ENCODE results near the gene OR10R2. TPM values are rescaled to one million over a fixed set of nuclear protein-coding genes. Genes with fewer than 3 reads are reported as not detected.
"Not testable (repeated sequence)": the region's sequence is repeated elsewhere in the genome, so short reads cannot be mapped to it uniquely, and the experiment has no call there.

Gene OR10R2, protein sequence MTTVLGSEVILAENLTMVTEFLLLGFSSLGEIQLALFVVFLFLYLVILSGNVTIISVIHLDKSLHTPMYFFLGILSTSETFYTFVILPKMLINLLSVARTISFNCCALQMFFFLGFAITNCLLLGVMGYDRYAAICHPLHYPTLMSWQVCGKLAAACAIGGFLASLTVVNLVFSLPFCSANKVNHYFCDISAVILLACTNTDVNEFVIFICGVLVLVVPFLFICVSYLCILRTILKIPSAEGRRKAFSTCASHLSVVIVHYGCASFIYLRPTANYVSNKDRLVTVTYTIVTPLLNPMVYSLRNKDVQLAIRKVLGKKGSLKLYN
- not detected for polyA plus RNA-seq

DNA sequence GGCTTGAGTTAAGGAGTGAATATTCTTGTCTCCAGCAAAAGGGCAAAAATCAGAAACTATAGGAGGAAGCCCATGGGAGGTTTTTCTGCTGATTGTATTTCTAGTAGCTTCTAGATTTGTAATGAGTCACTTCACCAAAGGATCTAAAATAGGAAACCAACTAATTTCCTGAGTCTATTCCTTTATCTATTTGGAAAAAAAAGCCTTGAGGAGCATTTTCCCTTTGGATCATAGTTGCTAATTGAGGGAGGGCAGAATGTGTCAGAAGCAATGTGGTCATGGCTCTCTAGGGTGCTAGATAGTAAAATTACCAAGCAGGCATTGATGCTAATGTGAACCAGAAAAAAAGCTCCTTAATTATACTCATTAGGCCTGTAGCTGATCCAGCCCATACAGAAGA lies at the start of gene OR10R2:
Gene OR10R2, plus strand, starts transcription at position 301 of the 400 bp plus-strand sequence. CDS start 106 bp downstream, outside the sequence.
- Histone ChIP-seq H3K4me1 (ENCODE audit: control insufficient read depth in 2 of 2, insufficient read depth in 2 of 2, low read length in 1 of 2) (no peaks in the 10 kb centered on the region), H3K27me3 (ENCODE audit: control insufficient read depth in 1 of 2, insufficient read depth in 2 of 2, low read length in 2 of 2) (no peaks in the 10 kb centered on the region), H3K4me3 (ENCODE audit: low read depth in 1 of 2, low read length in 2 of 2) (no peak within 1 kb of the TSS), H3K36me3 (ENCODE audit: control insufficient read depth in 2 of 2, insufficient read depth in 2 of 2, low read length in 1 of 2) (no peaks in the 10 kb centered on the region), H3K9me3 (ENCODE audit: control insufficient read depth in 2 of 2, insufficient read depth in 1 of 2, low read depth in 1 of 2, low read length in 1 of 2) (no peaks in the 10 kb centered on the region), H3K27ac (ENCODE audit: low read depth in 2 of 2, low read length in 1 of 2) (no peak within 1 kb of the TSS)

DNA sequence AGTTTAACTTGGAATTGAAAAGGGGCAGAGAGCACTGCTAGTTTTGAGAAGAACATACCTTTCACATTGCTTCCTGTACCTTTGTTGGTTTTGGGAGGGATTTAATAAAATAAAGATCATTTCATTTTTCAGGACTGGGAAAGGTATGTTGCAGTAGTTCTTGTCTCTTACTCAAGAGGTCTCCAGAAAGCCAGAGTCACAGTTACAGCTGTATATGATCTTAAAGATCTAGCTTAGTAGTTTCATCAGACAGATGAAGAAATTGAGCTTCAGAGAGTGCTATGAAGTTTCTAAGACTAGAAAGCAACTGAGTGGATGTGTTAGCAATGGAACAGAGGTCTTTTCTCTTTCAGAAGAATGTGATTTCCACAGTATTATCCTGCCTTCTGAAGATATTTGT lies 47.0 kb upstream of the OR10R2 start:
- Histone ChIP-seq H3K9me3 (ENCODE audit: control insufficient read depth in 2 of 2, insufficient read depth in 1 of 2, low read depth in 1 of 2, low read length in 1 of 2) (no peaks in the 10 kb centered on the region), H3K27me3 (ENCODE audit: control insufficient read depth in 1 of 2, insufficient read depth in 2 of 2, low read length in 2 of 2) (peaks cover 0 to 2% of the 10 kb centered on the region in 2 donors), H3K27ac (ENCODE audit: low read depth in 2 of 2, low read length in 1 of 2) (no peak overlapping the region), H3K4me3 (ENCODE audit: low read depth in 1 of 2, low read length in 2 of 2) (no peak overlapping the region), H3K36me3 (ENCODE audit: control insufficient read depth in 2 of 2, insufficient read depth in 2 of 2, low read length in 1 of 2) (no peaks in the 10 kb centered on the region), H3K4me1 (ENCODE audit: control insufficient read depth in 2 of 2, insufficient read depth in 2 of 2, low read length in 1 of 2) (no peaks in the 10 kb centered on the region)

DNA sequence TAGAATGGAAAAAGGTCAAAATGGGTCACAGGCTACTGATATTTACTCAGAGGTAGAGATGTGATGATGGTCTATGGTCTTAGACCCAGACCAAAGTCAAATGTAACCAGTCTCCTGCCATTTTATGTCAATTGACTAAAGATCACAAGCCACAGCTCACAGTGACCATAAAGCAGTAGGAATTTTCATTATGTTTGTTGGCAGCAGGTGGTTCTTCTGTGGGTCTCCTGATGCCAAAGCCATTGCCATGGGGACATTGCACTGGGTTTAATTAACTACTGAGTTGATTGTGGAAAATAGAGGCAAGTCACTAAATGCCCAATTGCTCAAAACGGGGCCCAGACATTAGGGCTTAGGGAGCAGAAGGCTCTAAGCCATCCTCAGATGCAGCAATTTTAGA lies 45.9 kb upstream of the OR10R2 start, which contains the start of gene OR10K2:
Gene OR10K2, minus strand, starts transcription at position 101 of the 400 bp plus-strand sequence. CDS start 5,371 bp downstream, outside the sequence.
- Histone ChIP-seq H3K4me3 (ENCODE audit: low read depth in 1 of 2, low read length in 2 of 2) (no peak within 1 kb of the TSS), H3K27me3 (ENCODE audit: control insufficient read depth in 1 of 2, insufficient read depth in 2 of 2, low read length in 2 of 2) (no peaks in the 10 kb centered on the region)
- WGBS, 2 donors: 87 to 89% methylated on average over 1 of the region's 1 CpG

DNA sequence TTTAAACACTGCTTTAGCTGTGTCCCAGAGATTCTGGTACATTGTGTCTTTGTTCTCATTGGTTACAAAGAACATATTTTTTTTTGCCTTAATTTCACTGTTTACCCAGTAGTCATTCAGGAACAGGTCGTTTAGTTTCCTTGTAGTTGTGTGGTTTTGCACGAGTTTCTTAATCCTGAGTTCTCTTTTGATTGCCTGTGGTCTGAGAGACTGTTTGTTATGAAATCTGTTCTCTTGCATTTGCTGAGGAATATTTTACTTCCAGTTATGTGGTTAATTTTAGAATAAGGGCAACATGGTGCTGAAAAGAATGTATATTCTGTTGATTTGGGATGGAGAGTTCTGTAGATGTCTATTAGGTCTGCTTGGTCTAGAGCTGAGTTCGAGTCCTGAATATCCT lies 41.9 kb upstream of the OR10R2 start:
- H3K27me3 ChIP-seq (ENCODE audit: control insufficient read depth in 1 of 2, insufficient read depth in 2 of 2, low read length in 2 of 2); H3K9me3 ChIP-seq (ENCODE audit: control insufficient read depth in 2 of 2, insufficient read depth in 1 of 2, low read depth in 1 of 2, low read length in 1 of 2); H3K4me1 ChIP-seq (ENCODE audit: control insufficient read depth in 2 of 2, insufficient read depth in 2 of 2, low read length in 1 of 2); H3K36me3 ChIP-seq (ENCODE audit: control insufficient read depth in 2 of 2, insufficient read depth in 2 of 2, low read length in 1 of 2); H3K4me3 ChIP-seq (ENCODE audit: low read depth in 1 of 2, low read length in 2 of 2); H3K27ac ChIP-seq (ENCODE audit: low read depth in 2 of 2, low read length in 1 of 2): not testable (repeated sequence)
- WGBS, 2 donors: 39 to 43% methylated on average over 3 of the region's 3 CpGs

More for the DNA sequence above, 45.9 kb upstream of the OR10R2 start, which contains the start of gene OR10K2:
- Histone ChIP-seq H3K4me1 (ENCODE audit: control insufficient read depth in 2 of 2, insufficient read depth in 2 of 2, low read length in 1 of 2) (no peaks in the 10 kb centered on the region), H3K36me3 (ENCODE audit: control insufficient read depth in 2 of 2, insufficient read depth in 2 of 2, low read length in 1 of 2) (no peaks in the 10 kb centered on the region), H3K27ac (ENCODE audit: low read depth in 2 of 2, low read length in 1 of 2) (no peak within 1 kb of the TSS), H3K9me3 (ENCODE audit: control insufficient read depth in 2 of 2, insufficient read depth in 1 of 2, low read depth in 1 of 2, low read length in 1 of 2) (no peaks in the 10 kb centered on the region)

DNA sequence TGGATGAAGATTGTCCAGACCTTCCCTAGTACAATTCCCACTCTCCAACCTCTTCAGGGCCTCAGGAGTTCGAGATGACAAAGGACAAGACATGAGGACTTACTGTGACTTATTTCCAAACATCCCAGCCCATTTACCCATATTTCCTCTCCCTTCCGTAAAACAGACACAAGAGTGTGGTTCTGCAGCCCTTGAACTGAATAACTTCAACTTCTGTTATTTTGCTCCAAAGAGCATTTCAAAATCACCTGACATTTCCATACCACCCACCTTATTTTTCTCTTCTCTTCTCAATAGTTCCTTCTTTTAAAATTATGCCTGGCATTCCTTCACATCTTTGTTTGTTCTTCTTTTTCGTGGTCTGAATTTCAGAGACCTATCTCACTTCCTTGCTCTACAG lies 37.3 kb upstream of the OR10R2 start:
- H3K4me1 ChIP-seq (ENCODE audit: control insufficient read depth in 2 of 2, insufficient read depth in 2 of 2, low read length in 1 of 2): no peaks in the 10 kb centered on the region
- H3K9me3 ChIP-seq (ENCODE audit: control insufficient read depth in 2 of 2, insufficient read depth in 1 of 2, low read depth in 1 of 2, low read length in 1 of 2): peaks cover 4 to 5% of the 10 kb centered on the region in 2 donors
- no peaks in the 10 kb centered on the region for H3K27me3 ChIP-seq (ENCODE audit: control insufficient read depth in 1 of 2, insufficient read depth in 2 of 2, low read length in 2 of 2)
- no peaks in the 10 kb centered on the region for H3K36me3 ChIP-seq (ENCODE audit: control insufficient read depth in 2 of 2, insufficient read depth in 2 of 2, low read length in 1 of 2)
- WGBS, 2 donors: 47 to 49% methylated on average over 3 of the region's 3 CpGs
- no peak overlapping the region for H3K27ac ChIP-seq (ENCODE audit: low read depth in 2 of 2, low read length in 1 of 2)
- H3K4me3 ChIP-seq (ENCODE audit: low read depth in 1 of 2, low read length in 2 of 2): no peak overlapping the region

DNA sequence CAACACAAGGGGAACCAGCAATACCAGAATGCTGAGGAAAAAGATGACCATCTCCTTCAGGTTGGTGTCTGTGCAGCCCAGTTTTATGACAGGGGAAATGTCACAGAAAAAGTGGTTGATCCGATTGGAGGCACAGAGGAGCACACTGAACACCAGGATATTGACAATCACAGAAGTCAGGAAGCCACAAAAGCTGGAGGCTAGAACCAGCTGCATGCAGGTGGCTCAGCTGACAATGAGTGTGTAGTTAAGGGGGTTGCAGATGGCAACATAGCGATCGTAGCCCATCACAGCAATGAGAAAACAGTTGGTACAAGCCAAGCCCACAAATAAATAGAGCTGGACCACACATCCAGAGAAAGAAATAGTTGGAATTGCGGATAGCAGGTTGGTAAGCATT lies 26.6 kb upstream of the OR10R2 start:
- 69 to 80% methylated on average over 4 of the region's 4 CpGs for WGBS, 2 donors
- no peak overlapping the region for H3K27ac ChIP-seq (ENCODE audit: low read depth in 2 of 2, low read length in 1 of 2)
- H3K27me3 ChIP-seq (ENCODE audit: control insufficient read depth in 1 of 2, insufficient read depth in 2 of 2, low read length in 2 of 2): no peaks in the 10 kb centered on the region
- no peaks in the 10 kb centered on the region for H3K36me3 ChIP-seq (ENCODE audit: control insufficient read depth in 2 of 2, insufficient read depth in 2 of 2, low read length in 1 of 2)
- no peak overlapping the region for H3K4me3 ChIP-seq (ENCODE audit: low read depth in 1 of 2, low read length in 2 of 2)
- no peaks in the 10 kb centered on the region for H3K9me3 ChIP-seq (ENCODE audit: control insufficient read depth in 2 of 2, insufficient read depth in 1 of 2, low read depth in 1 of 2, low read length in 1 of 2)
- no peaks in the 10 kb centered on the region for H3K4me1 ChIP-seq (ENCODE audit: control insufficient read depth in 2 of 2, insufficient read depth in 2 of 2, low read length in 1 of 2)

DNA sequence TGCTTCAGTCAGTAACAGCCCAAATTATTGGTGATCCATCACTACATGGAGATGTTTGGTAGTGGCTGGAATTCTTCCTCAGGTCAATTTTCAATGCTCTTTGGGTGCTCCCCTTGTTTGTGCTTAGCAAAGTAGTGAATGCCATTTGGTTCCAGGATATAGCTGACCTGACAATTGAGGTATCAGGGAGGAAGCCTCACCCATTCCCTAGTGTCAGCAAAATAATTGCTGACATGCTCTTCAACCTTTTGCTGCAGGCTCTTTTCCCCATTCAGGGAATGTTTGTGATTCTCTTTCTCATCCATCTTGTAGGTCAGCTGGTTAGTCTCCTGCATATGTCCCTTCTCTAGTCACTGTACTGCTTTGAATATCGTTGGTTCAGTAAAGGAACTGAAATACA lies 17.5 kb upstream of the OR10R2 start:
- WGBS, 2 donors: 73 to 77% methylated on average over 1 of the region's 1 CpG
- Histone ChIP-seq H3K27me3 (ENCODE audit: control insufficient read depth in 1 of 2, insufficient read depth in 2 of 2, low read length in 2 of 2) (no peaks in the 10 kb centered on the region), H3K27ac (ENCODE audit: low read depth in 2 of 2, low read length in 1 of 2) (no peak overlapping the region), H3K36me3 (ENCODE audit: control insufficient read depth in 2 of 2, insufficient read depth in 2 of 2, low read length in 1 of 2) (no peaks in the 10 kb centered on the region), H3K4me1 (ENCODE audit: control insufficient read depth in 2 of 2, insufficient read depth in 2 of 2, low read length in 1 of 2) (no peaks in the 10 kb centered on the region), H3K4me3 (ENCODE audit: low read depth in 1 of 2, low read length in 2 of 2) (no peak overlapping the region), H3K9me3 (ENCODE audit: control insufficient read depth in 2 of 2, insufficient read depth in 1 of 2, low read depth in 1 of 2, low read length in 1 of 2) (no peaks in the 10 kb centered on the region)

DNA sequence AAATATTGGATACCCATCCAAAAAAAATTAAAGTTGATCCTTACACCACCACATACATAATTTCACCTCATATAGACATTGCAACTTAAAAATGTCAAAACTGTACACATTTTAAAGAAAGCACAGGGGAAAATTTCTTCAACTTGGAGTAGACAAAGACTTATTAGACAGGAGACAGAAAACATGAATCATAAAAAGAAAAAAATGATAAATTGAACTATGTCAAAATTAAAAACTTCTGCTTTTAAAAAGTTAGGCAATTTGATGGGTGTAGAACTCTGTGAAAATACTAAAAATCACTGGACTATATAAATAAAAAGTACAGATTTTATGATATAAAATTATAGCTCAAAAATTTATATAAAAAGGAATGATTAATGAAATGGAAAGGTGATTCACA lies 14.8 kb upstream of the OR10R2 start:
- Histone ChIP-seq H3K27ac (ENCODE audit: low read depth in 2 of 2, low read length in 1 of 2) (no peak overlapping the region), H3K36me3 (ENCODE audit: control insufficient read depth in 2 of 2, insufficient read depth in 2 of 2, low read length in 1 of 2) (no peaks in the 10 kb centered on the region), H3K4me3 (ENCODE audit: low read depth in 1 of 2, low read length in 2 of 2) (no peak overlapping the region), H3K4me1 (ENCODE audit: control insufficient read depth in 2 of 2, insufficient read depth in 2 of 2, low read length in 1 of 2) (no peaks in the 10 kb centered on the region), H3K9me3 (ENCODE audit: control insufficient read depth in 2 of 2, insufficient read depth in 1 of 2, low read depth in 1 of 2, low read length in 1 of 2) (no peaks in the 10 kb centered on the region), H3K27me3 (ENCODE audit: control insufficient read depth in 1 of 2, insufficient read depth in 2 of 2, low read length in 2 of 2) (no peaks in the 10 kb centered on the region)

DNA sequence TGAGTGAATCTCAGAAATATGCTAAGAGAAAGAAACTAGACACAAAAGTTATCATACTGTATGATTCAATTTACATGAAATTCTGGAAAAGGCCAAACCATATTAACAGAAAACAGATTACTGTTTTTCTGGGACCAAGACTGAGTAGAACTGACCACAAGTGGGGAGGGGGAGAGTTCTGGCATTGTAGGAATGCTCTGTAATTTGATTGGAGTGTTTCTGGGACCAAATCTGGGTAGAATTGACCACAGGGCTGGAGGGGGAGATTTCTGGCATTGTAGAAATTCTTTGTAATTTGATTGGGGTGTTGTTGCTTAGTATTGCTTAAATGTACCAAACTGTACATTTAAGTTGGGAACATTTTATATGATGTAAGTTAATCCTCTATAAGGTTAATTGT lies 13.8 kb upstream of the OR10R2 start:
- H3K9me3 ChIP-seq (ENCODE audit: control insufficient read depth in 2 of 2, insufficient read depth in 1 of 2, low read depth in 1 of 2, low read length in 1 of 2): no peaks in the 10 kb centered on the region
- H3K36me3 ChIP-seq (ENCODE audit: control insufficient read depth in 2 of 2, insufficient read depth in 2 of 2, low read length in 1 of 2): no peaks in the 10 kb centered on the region
- H3K27me3 ChIP-seq (ENCODE audit: control insufficient read depth in 1 of 2, insufficient read depth in 2 of 2, low read length in 2 of 2): no peaks in the 10 kb centered on the region
- no peak overlapping the region for H3K27ac ChIP-seq (ENCODE audit: low read depth in 2 of 2, low read length in 1 of 2)
- no peak overlapping the region for H3K4me3 ChIP-seq (ENCODE audit: low read depth in 1 of 2, low read length in 2 of 2)
- H3K4me1 ChIP-seq (ENCODE audit: control insufficient read depth in 2 of 2, insufficient read depth in 2 of 2, low read length in 1 of 2): no peaks in the 10 kb centered on the region

DNA sequence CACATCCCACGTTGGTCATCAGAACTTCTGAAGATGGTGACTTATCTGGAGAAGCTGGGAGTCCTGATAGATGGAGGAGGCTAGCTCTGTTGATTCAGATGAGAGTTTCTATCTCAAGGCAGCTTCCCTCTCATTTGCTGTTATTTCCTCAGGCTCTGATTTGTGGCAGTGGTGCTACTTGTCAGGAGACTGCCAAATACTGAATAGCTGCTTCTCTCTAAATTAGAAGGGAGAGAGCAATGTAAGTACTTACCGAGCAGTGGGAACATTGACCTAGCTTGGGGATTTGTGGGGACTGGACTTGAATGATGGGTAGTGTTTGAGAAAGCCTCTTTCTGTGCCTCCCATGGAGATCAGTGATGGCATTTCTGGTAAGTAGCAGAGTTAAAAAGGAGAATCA lies 10.5 kb upstream of the OR10R2 start, which contains the start of gene OR10K1:
Gene OR10K1, plus strand, starts transcription at position 301 of the 400 bp plus-strand sequence. CDS start 3,728 bp downstream, outside the sequence.
- Histone ChIP-seq H3K9me3 (ENCODE audit: control insufficient read depth in 2 of 2, insufficient read depth in 1 of 2, low read depth in 1 of 2, low read length in 1 of 2) (no peaks in the 10 kb centered on the region), H3K4me3 (ENCODE audit: low read depth in 1 of 2, low read length in 2 of 2) (no peak within 1 kb of the TSS), H3K4me1 (ENCODE audit: control insufficient read depth in 2 of 2, insufficient read depth in 2 of 2, low read length in 1 of 2) (no peaks in the 10 kb centered on the region), H3K27me3 (ENCODE audit: control insufficient read depth in 1 of 2, insufficient read depth in 2 of 2, low read length in 2 of 2) (no peaks in the 10 kb centered on the region), H3K27ac (ENCODE audit: low read depth in 2 of 2, low read length in 1 of 2) (no peak within 1 kb of the TSS), H3K36me3 (ENCODE audit: control insufficient read depth in 2 of 2, insufficient read depth in 2 of 2, low read length in 1 of 2) (no peaks in the 10 kb centered on the region)
- WGBS, 2 donors: 58 to 60% methylated on average over 2 of the region's 2 CpGs

All from esophagus (tissue), 2 donors.